A549 (cell line): ENCODE data around the gene DNAJC18. TPM values are rescaled to one million over a fixed set of nuclear protein-coding genes. Genes with fewer than 3 reads are reported as not detected.
A peak's percentile ranks its signal among the peaks of the same experiment; 100 is the strongest.

Experiments
- ATAC-seq, 2 experiments: fragments of 200-7000 bp in 1 of 2; fragments of >200 bp in 1 of 2; cut with Nextera tagmentation in 1 of 2; cut with Tn5 transposase in 1 of 2; 3 replicates each; pipeline versions ENCODE4 v1.8.0 to v1.9.1; 2018 to 2020; ENCODE audit warnings: mild to moderate bottlenecking in 1 of 2, moderate library complexity in 1 of 2
- CTCF ChIA-PET: fragments of 300-600 bp; sonication (Branson Sonifier 250); formaldehyde crosslinking; extraction: SDS; loops from one replicate; lab custom pipeline; 2021; ENCODE audit warnings: antibody characterized with exemption, inconsistent platforms; lab: Yijun Ruan, JAX
- POLR2A ChIA-PET: fragments of 350-600 bp; formaldehyde crosslinking; extraction: SDS; loops from one replicate; lab custom pipeline; 2021; ENCODE audit warnings: antibody characterized with exemption, inconsistent platforms; lab: Yijun Ruan, JAX
- DNase-seq, 2 experiments: peaks; one replicate each; pipeline versions ENCODE4 v3.0.0 to v3.0.0-alpha.2; 2011 to 2016; ENCODE audit warnings: low read depth in 1 of 2, low spot score in 1 of 2
- FAIRE-seq: peaks from 2 replicates; lab custom pipeline; 2011; peaks lifted over from hg19 to GRCh38; lab: Jason Lieb, UNC
- H3K27ac ChIP-seq, 2 experiments: fragments of >200 bp; sonication (Bioruptor Twin); formaldehyde crosslinking; 3 replicates each; pipeline ENCODE4 v1.5.1; 2016 to 2017
- H3K4me1 ChIP-seq: fragments of >200 bp; sonication (Bioruptor Twin); formaldehyde crosslinking; 3 replicates; pipeline ENCODE4 v1.6.1; 2016
- H3K4me2 ChIP-seq: fragments of >200 bp; sonication (Bioruptor Twin); formaldehyde crosslinking; 3 replicates; pipeline ENCODE4 v1.6.1; 2016
- H3K4me3 ChIP-seq: fragments of >200 bp; sonication (Bioruptor Twin); formaldehyde crosslinking; 3 replicates; pipeline ENCODE4 v1.5.1; 2016
- H3K9me3 ChIP-seq: fragments of >200 bp; sonication (Bioruptor Twin); formaldehyde crosslinking; 3 replicates; pipeline ENCODE4 v1.6.1; 2016
- CEBPB ChIP-seq, 2 experiments: fragments of >200 bp in 1 of 2; sonication (Bioruptor Twin) in 1 of 2; formaldehyde crosslinking in 1 of 2; IDR thresholded peaks; 2 replicates each; pipeline ENCODE4 v1.6.1; 2012 to 2016
- CHD2 ChIP-seq: fragments of 150-350 bp; IDR thresholded peaks from 2 replicates; pipeline ENCODE4 v1.6.1; 2014; ENCODE audit warnings: low read length; ENCODE audit not compliant: partially characterized antibody
- CHD4 ChIP-seq: fragments of 200-600 bp; sonication (generic); IDR thresholded peaks from 2 replicates; pipeline ENCODE4 v1.6.1; 2016; ENCODE audit warnings: antibody characterized with exemption, mild to moderate bottlenecking, borderline replicate concordance
- EP300 ChIP-seq, 2 experiments: fragments of >200 bp; sonication (Bioruptor Twin); formaldehyde crosslinking; IDR thresholded peaks; 2 replicates in 1 of 2; 3 replicates in 1 of 2; pipeline ENCODE4 v1.6.1; 2016 to 2017
- HDAC2 ChIP-seq: fragments of 200-600 bp; sonication (generic); IDR thresholded peaks from 2 replicates; pipeline ENCODE4 v1.6.1; 2016
- HEYL ChIP-seq: fragments of 250-450 bp; sonication (Bioruptor Pico); IDR thresholded peaks from 2 replicates; pipeline ENCODE4 v1.8.0; 2021; ENCODE audit warnings: mild to moderate bottlenecking, moderate library complexity
- JUN ChIP-seq, 2 experiments: fragments of >200 bp; sonication (Bioruptor Twin); formaldehyde crosslinking; IDR thresholded peaks; 2 replicates in 1 of 2; 3 replicates in 1 of 2; pipeline ENCODE4 v1.6.1; 2016 to 2017
- KDM1A ChIP-seq: fragments of 200-600 bp; sonication (generic); IDR thresholded peaks from 2 replicates; pipeline ENCODE4 v1.6.1; 2016; ENCODE audit warnings: low read depth, mild to moderate bottlenecking
- MAZ ChIP-seq: fragments of 150-350 bp; IDR thresholded peaks from 2 replicates; pipeline ENCODE4 v1.6.1; 2014; ENCODE audit warnings: antibody characterized with exemption, low read depth, low read length, borderline replicate concordance
- MYC ChIP-seq: IDR thresholded peaks from 2 replicates; pipeline ENCODE4 v1.6.1; 2012; ENCODE audit warnings: mild to moderate bottlenecking, inconsistent platforms, low read length, improper control_type of control experiment, borderline replicate concordance
- NPAS2 ChIP-seq: fragments of 250-450 bp; sonication (Bioruptor Pico); IDR thresholded peaks from 2 replicates; pipeline ENCODE4 v1.8.0; 2022; ENCODE audit warnings: mild to moderate bottlenecking, moderate library complexity, borderline replicate concordance
- NR3C1 ChIP-seq: fragments of >200 bp; sonication (Bioruptor Twin); formaldehyde crosslinking; IDR thresholded peaks from 3 replicates; pipeline ENCODE4 v1.6.1; 2017
- RAD21 ChIP-seq, 2 experiments: fragments of >200 bp in 1 of 2; sonication (Bioruptor Twin) in 1 of 2; formaldehyde crosslinking in 1 of 2; IDR thresholded peaks in 1 of 2; conservative IDR thresholded peaks in 1 of 2; 2 replicates in 1 of 2; 3 replicates in 1 of 2; pipeline ENCODE4 v1.6.1; 2012 to 2018; ENCODE audit warnings: inconsistent platforms in 1 of 2
- TFCP2L1 ChIP-seq: fragments of 250-450 bp; sonication (Bioruptor Pico); IDR thresholded peaks from 2 replicates; pipeline ENCODE4 v1.5.0; 2021; ENCODE audit warnings: mild to moderate bottlenecking
- ZC3H11A ChIP-seq: fragments of 450-650 bp; IDR thresholded peaks from 2 replicates; pipeline ENCODE4 v1.6.1; 2014; ENCODE audit warnings: antibody characterized with exemption, mild to moderate bottlenecking
- ZNF302 ChIP-seq: fragments of 250-450 bp; sonication (Bioruptor Pico); IDR thresholded peaks from 2 replicates; pipeline ENCODE4 v1.9.0; 2021; ENCODE audit warnings: inconsistent platforms, mild to moderate bottlenecking, moderate library complexity
- ZSCAN20 ChIP-seq: fragments of 250-450 bp; sonication (Bioruptor Pico); IDR thresholded peaks from 2 replicates; pipeline ENCODE4 v1.8.0; 2022; ENCODE audit warnings: mild to moderate bottlenecking, moderate library complexity
- WGBS: methylation state at CpG from one replicate; pipeline ENCODE4 v1.1.6; 2017; ENCODE audit errors: missing lambda C conversion rate; 5-methylcytosine and 5-hydroxymethylcytosine counted together
- polyA plus RNA-seq, 4 experiments: library from polyadenylated mRNA; depleted of rRNA in 3 of 4; stranded (reverse); fragments of >200 nt; fragmentation: RNase III in 1 of 4; extraction: RNeasy Plus Mini Kit Qiagen cat#74134 plus additional on column Dnase treatment in 1 of 4; gene quantifications; 2 replicates in 3 of 4; 3 replicates in 1 of 4; pipeline ENCODE4 v1.2.3, GENCODE V29; 2011 to 2017
- TF ChIP-seq, protein P1 (sequence below): fragments of 450-650 bp; IDR thresholded peaks from 2 replicates; pipeline ENCODE4 v1.6.1; 2014; ENCODE audit warnings: antibody characterized with exemption
- TF ChIP-seq, protein P2 (sequence below): fragments of 250-450 bp; sonication (Bioruptor Pico); IDR thresholded peaks from 2 replicates; pipeline ENCODE4 v1.5.0; 2021; ENCODE audit warnings: mild to moderate bottlenecking, moderate library complexity, borderline replicate concordance
- TF ChIP-seq, protein P3 (sequence below): fragments of 250-450 bp; sonication (Bioruptor Pico); IDR thresholded peaks from 2 replicates; pipeline ENCODE4 v1.5.0; 2020; ENCODE audit warnings: low read depth, mild to moderate bottlenecking, moderate library complexity
- TF ChIP-seq, protein P4 (sequence below): IDR thresholded peaks from 2 replicates; pipeline ENCODE4 v1.6.1; 2012; ENCODE audit warnings: low read depth, borderline replicate concordance
- TF ChIP-seq, protein P5 (sequence below): fragments of >200 bp; sonication (Bioruptor Twin); formaldehyde crosslinking; IDR thresholded peaks from 3 replicates; pipeline ENCODE4 v1.5.1; 2016

The DNAJC18 gene
- polyA plus RNA-seq, 2 of the 4 experiments (the other 2 are of a cell fraction): 5.3 TPM

DNA sequence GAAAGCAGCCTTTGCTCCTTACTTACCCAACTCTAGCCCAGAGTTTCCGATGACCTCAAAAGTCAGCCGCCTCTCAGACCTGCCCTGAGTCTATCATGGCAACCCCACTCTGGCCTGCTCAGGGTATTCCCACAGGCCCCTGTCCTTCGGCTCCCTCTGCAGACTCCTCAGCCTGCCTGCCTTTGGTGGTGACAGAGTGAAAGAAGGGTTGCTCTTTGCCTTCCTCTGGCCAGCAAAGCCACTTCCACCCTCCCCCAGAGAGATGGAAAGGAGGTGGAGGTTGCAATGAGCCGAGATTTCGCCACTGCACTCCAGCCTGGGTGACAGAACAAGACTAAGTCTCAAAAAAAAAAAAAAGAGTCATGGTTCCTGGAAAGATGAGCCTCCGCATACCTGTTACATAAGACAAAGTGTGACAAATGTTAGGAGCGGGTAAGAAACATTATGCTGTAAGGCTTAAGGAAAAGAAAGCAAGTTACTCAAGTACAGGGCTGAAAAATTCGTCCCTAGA, 29.2 kb upstream of the DNAJC18 start:
- TF ChIP-seq, protein P1, sequence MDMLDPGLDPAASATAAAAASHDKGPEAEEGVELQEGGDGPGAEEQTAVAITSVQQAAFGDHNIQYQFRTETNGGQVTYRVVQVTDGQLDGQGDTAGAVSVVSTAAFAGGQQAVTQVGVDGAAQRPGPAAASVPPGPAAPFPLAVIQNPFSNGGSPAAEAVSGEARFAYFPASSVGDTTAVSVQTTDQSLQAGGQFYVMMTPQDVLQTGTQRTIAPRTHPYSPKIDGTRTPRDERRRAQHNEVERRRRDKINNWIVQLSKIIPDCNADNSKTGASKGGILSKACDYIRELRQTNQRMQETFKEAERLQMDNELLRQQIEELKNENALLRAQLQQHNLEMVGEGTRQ: no peak
- TF ChIP-seq NR3C1: no peak
- TF ChIP-seq TFCP2L1 (CRISPR knock-in tag): no peak
- TF ChIP-seq HEYL (CRISPR knock-in tag): no peak
- TF ChIP-seq JUN (IDR thresholded peaks at IDR 0.05): no peak
- no peak for TF ChIP-seq CHD4
- TF ChIP-seq EP300 (IDR thresholded peaks at IDR 0.05): no peak
- TF ChIP-seq MAZ: no peak
- TF ChIP-seq, all 56 proteins: peak for 0
- no peak for DNase-seq
- no peak for FAIRE-seq
- peak in 1 of 2 experiments; percentile 64; a peak in 4 of 6 replicates for ATAC-seq
- 60% methylated on average over 8 of the region's 8 CpGs for WGBS
- Histone ChIP-seq H3K4me2 (no peak overlapping the region), H3K4me1 (no peaks in the 10 kb centered on the region), H3K9me3 (no peaks in the 10 kb centered on the region), H3K4me3 (no peak overlapping the region), H3K27ac (no peak overlapping the region)
- POLR2A ChIA-PET: no interaction called here
- CTCF ChIA-PET: interaction anchor here (0.6 to 1.2 kb wide), 2 partner anchors 30 to 46 kb away, joined by 3 read pairs; no protein-coding TSS in a partner anchor

DNA sequence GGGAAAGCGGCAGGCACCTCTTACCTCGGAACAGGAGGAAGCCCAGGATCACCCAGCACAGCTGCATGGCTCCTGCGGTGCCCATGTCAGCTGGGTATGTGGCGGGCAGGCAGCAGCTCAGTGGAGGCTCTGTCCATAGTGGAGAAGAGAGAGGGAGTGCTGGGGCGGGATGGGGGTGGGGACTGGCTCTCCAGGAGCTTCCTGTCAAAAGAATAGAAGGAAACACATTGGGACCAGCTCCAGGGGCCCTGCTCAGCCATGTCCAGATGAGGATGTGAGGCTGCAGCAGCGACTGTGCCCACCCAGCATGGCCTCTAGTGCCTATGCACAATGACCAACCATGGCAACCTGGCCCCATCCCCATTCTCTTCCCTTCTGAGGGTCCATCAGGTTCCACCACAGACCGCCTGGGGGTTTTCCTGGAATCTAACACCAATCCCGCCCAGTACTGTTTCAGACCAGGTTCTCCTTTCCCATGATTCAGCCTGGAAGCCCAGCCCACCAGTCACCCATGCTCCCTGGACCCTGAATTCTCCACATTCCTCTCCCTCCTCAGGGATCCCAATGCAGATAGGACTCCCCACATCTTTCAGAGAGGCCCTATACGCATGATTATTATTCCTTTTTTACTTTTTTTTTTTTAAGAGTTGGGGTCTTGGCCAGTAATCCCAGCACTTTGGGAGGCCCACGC, 23.4 kb upstream of the DNAJC18 start, which contains the start of gene ECSCR:
Gene ECSCR (minus strand): TSS at position 158 of the 691 bp plus-strand sequence. CDS start 73 bp downstream, at position 85.
- FAIRE-seq (no peak), ATAC-seq (no peak; a peak in 1 of 6 replicates), DNase-seq (no peak)
- TF ChIP-seq, protein P2, sequence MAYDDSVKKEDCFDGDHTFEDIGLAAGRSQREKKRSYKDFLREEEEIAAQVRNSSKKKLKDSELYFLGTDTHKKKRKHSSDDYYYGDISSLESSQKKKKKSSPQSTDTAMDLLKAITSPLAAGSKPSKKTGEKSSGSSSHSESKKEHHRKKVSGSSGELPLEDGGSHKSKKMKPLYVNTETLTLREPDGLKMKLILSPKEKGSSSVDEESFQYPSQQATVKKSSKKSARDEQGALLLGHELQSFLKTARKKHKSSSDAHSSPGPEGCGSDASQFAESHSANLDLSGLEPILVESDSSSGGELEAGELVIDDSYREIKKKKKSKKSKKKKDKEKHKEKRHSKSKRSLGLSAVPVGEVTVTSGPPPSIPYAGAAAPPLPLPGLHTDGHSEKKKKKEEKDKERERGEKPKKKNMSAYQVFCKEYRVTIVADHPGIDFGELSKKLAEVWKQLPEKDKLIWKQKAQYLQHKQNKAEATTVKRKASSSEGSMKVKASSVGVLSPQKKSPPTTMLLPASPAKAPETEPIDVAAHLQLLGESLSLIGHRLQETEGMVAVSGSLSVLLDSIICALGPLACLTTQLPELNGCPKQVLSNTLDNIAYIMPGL (CRISPR knock-in tag): no peak
- TF ChIP-seq, protein P3, sequence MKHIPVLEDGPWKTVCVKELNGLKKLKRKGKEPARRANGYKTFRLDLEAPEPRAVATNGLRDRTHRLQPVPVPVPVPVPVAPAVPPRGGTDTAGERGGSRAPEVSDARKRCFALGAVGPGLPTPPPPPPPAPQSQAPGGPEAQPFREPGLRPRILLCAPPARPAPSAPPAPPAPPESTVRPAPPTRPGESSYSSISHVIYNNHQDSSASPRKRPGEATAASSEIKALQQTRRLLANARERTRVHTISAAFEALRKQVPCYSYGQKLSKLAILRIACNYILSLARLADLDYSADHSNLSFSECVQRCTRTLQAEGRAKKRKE: no peak
- no peak for TF ChIP-seq MYC
- TF ChIP-seq, protein P4, sequence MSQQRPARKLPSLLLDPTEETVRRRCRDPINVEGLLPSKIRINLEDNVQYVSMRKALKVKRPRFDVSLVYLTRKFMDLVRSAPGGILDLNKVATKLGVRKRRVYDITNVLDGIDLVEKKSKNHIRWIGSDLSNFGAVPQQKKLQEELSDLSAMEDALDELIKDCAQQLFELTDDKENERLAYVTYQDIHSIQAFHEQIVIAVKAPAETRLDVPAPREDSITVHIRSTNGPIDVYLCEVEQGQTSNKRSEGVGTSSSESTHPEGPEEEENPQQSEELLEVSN: no peak
- ChIA-PET CTCF (interaction anchor here (0.7 to 1.5 kb wide), 2 partner anchors 52 to 710 kb away, joined by 3 to 4 read pairs; no protein-coding TSS in a partner anchor), POLR2A (no interaction called here)
- WGBS: 70% methylated on average over 7 of the region's 10 CpGs
- H3K4me1 ChIP-seq: no peaks in the 10 kb centered on the region
- H3K27ac ChIP-seq: no peak within 1 kb of the TSS
- H3K4me2 ChIP-seq: no peak within 1 kb of the TSS
- H3K9me3 ChIP-seq: no peaks in the 10 kb centered on the region
- no peak within 1 kb of the TSS for H3K4me3 ChIP-seq

DNA sequence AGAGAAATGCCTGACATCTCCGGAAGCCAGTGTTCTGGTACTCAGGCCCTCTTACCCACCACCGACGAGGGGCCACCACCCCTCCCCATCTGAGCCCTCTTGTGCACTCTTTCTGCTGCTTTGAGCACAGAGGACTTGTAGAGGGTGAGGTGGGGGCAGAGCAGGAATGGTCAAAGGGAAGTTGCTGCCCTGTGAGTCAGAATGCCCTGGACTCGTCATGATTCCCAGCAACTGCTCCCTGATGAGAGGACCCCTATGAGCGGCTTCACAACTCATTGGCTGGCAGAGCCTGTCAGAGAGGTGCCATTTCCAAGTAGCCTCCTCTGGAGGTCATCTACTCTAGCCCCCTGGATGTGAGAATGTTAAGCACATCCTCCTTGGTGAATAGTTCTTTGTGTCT, 22.4 kb upstream of the DNAJC18 start:
- DNase-seq: no peak
- Histone ChIP-seq H3K9me3 (no peaks in the 10 kb centered on the region), H3K4me1 (no peaks in the 10 kb centered on the region), H3K4me3 (no peak overlapping the region), H3K27ac (no peak overlapping the region), H3K4me2 (no peak overlapping the region)
- ChIA-PET POLR2A (no interaction called here), CTCF (interaction anchor here (1.0 kb wide), 1 partner anchor 16 kb away, joined by 3 read pairs; no protein-coding TSS in a partner anchor)
- FAIRE-seq: no peak
- WGBS: 71% methylated on average over 5 of the region's 5 CpGs
- ATAC-seq: no peak
- TF ChIP-seq KDM1A (no peak), HDAC2 (no peak), CEBPB (IDR thresholded peaks at IDR 0.05) (no peak), CHD2 (no peak), RAD21 (conservative IDR thresholded peaks at IDR 0.05 in 1 of 2, IDR thresholded peaks at IDR 0.05 in 1 of 2) (no peak), ZNF302 (CRISPR knock-in tag) (no peak), NPAS2 (no peak), ZC3H11A (no peak), CHD4 (no peak), ZSCAN20 (CRISPR knock-in tag) (no peak)
- TF ChIP-seq, protein P1: no peak
- TF ChIP-seq, protein P2 (CRISPR knock-in tag): no peak
- TF ChIP-seq, protein P5, sequence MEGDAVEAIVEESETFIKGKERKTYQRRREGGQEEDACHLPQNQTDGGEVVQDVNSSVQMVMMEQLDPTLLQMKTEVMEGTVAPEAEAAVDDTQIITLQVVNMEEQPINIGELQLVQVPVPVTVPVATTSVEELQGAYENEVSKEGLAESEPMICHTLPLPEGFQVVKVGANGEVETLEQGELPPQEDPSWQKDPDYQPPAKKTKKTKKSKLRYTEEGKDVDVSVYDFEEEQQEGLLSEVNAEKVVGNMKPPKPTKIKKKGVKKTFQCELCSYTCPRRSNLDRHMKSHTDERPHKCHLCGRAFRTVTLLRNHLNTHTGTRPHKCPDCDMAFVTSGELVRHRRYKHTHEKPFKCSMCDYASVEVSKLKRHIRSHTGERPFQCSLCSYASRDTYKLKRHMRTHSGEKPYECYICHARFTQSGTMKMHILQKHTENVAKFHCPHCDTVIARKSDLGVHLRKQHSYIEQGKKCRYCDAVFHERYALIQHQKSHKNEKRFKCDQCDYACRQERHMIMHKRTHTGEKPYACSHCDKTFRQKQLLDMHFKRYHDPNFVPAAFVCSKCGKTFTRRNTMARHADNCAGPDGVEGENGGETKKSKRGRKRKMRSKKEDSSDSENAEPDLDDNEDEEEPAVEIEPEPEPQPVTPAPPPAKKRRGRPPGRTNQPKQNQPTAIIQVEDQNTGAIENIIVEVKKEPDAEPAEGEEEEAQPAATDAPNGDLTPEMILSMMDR: no peak
